ENCODE measurements around the gene HSPA12B. TPM values are rescaled to one million over a fixed set of nuclear protein-coding genes. Genes with fewer than 3 reads are reported as not detected.

HSPA12B gene
- total and polyA plus RNA-seq, 2 of the 8 experiments (the other 6 are each of a cell fraction or from before 2014, with no cell fraction given), result 2.2 to 4.3 TPM

DNA sequence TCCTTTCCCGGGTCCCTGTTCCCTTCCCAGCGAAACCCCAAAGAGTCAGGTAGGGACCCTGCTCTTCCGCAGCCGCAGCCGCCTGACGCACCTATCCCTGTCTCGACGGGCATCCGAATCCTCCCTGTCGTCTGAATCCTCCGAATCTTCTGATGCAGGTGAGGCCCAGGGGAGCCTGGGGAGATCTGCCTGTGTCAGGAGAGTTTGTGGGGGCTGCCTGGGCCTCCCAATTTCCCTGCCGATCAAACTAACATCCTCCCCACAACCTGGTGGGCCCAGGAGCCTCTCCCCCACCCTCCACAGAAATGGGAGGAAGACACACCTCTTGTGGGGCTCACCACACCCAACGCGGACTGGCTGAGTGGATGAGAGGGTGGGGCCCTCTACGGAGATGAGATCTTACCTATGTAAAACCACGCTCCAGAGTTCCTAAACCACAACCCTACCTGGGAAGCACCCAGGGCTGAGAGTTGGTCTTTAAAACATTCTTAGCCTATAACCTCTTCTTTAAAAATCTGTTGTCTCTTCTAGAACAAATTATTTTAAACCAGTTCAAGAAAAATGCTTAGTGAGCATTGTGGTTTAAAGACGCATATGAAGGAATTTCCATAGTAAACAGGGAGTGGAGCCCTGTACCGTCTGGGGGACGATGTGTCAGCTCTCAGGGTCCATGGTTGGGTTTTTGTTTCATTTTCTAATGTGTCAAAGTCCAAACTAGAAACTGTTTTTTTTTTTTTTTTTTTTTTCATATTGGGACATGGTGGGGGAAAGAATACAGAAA is 65.3 kb downstream of the HSPA12B start:
- FAIRE-seq, result no peak

More for the DNA sequence above, 65.3 kb downstream of the HSPA12B start:
- H2BK20ac ChIP-seq (ENCODE audit: low read length), result no peak overlapping the region
- H3K4me3 ChIP-seq (ENCODE audit: extremely low read depth in 1 of 4, insufficient read depth in 2 of 4, low read depth in 3 of 4, low read length in 4 of 4), result peak overlapping the region in 1 of 4 experiments; percentile 85; a peak in 1 of 8 replicates
- H3K79me1 ChIP-seq (ENCODE audit: low read depth, low read length), result no peaks in the 10 kb centered on the region; the same call in 1 of the 2 replicates
- H2AK5ac ChIP-seq (ENCODE audit: low read depth, low read length), result no peak overlapping the region; the same call in 1 of the 2 replicates
- 79% methylated on average over 14 of the region's 19 CpGs; no CpG with 5 or more reads in 1 of the 2 experiments for WGBS, 2 experiments (ENCODE audit: extremely low coverage in 1 of 2, insufficient coverage in 1 of 2, insufficient read length in 1 of 2, insufficient replicate concordance in 2 of 2, low coverage in 1 of 2, low lambda C conversion rate in 2 of 2, missing lambda C conversion rate in 1 of 2)
- no peak overlapping the region for H2BK120ac ChIP-seq (replicated peaks; ENCODE audit: low read depth, low read length)
- no peak overlapping the region for H2BK15ac ChIP-seq (ENCODE audit: low read length)
- POLR2A ChIA-PET (ENCODE audit: partially characterized antibody), result no interaction called here
- no peak for DNase-seq (ENCODE audit: low read depth in 1 of 2, low spot score in 2 of 2)
- H3K4me2 ChIP-seq (ENCODE audit: insufficient read depth in 1 of 2, low read depth in 2 of 2, low read length in 2 of 2), result peak overlapping the region; percentile 63 to 98; a peak in 2 of 4 replicates
- no peak overlapping the region for H4K8ac ChIP-seq (ENCODE audit: extremely low read depth, insufficient read depth, low read length)
- H3K14ac ChIP-seq (ENCODE audit: insufficient read length), result no peak overlapping the region
- no peaks in the 10 kb centered on the region; a peak in 1 of 4 replicates for H3K79me2 ChIP-seq (ENCODE audit: control insufficient read depth in 1 of 2, insufficient read depth in 2 of 2, low read length in 2 of 2)
- no peak overlapping the region for H4K5ac ChIP-seq (ENCODE audit: insufficient read length, low read depth, low read length)
- H4K91ac ChIP-seq (replicated peaks; ENCODE audit: insufficient read length, low read length), result no peak overlapping the region
- no peak overlapping the region for H2BK5ac ChIP-seq (ENCODE audit: low read depth, low read length)
- H3K23ac ChIP-seq (ENCODE audit: insufficient read length), result no peak overlapping the region
- no peak overlapping the region for H3K9ac ChIP-seq (replicated peaks in 1 of 4; ENCODE audit: extremely low read depth in 1 of 4, low read depth in 3 of 4, low read length in 3 of 4)
- H3K56ac ChIP-seq (replicated peaks; ENCODE audit: insufficient read length, low read depth, low read length), result no peak overlapping the region
- H2AFZ ChIP-seq (ENCODE audit: low read length), result no peak overlapping the region
- no peak overlapping the region for H3K4ac ChIP-seq (replicated peaks; ENCODE audit: insufficient read length, low read depth, low read length)
- TF ChIP-seq, protein P1, sequence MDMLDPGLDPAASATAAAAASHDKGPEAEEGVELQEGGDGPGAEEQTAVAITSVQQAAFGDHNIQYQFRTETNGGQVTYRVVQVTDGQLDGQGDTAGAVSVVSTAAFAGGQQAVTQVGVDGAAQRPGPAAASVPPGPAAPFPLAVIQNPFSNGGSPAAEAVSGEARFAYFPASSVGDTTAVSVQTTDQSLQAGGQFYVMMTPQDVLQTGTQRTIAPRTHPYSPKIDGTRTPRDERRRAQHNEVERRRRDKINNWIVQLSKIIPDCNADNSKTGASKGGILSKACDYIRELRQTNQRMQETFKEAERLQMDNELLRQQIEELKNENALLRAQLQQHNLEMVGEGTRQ (IDR thresholded peaks at IDR 0.05; ENCODE audit: low read length), result no peak
- TF ChIP-seq CBX5 (IDR thresholded peaks at IDR 0.05; ENCODE audit: low read depth, low read length), result no peak
- TF ChIP-seq EZH2 (IDR thresholded peaks at IDR 0.05; ENCODE audit: low read depth, low read length, severe bottlenecking), result no peak
- TF ChIP-seq EGR1 (IDR thresholded peaks at IDR 0.05; ENCODE audit: borderline replicate concordance, low read depth, low read length), result no peak
- TF ChIP-seq EP300 (IDR thresholded peaks at IDR 0.05; ENCODE audit: borderline replicate concordance in 1 of 2, low read depth in 2 of 2, low read length in 2 of 2), result no peak
- no peak for TF ChIP-seq HDAC6 (IDR thresholded peaks at IDR 0.05; ENCODE audit: low read depth, low read length)
- TF ChIP-seq, protein P2, sequence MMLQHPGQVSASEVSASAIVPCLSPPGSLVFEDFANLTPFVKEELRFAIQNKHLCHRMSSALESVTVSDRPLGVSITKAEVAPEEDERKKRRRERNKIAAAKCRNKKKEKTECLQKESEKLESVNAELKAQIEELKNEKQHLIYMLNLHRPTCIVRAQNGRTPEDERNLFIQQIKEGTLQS (IDR thresholded peaks at IDR 0.05; ENCODE audit: insufficient read depth, low read depth, low read length), result no peak
- TF ChIP-seq GABPA (IDR thresholded peaks at IDR 0.05; ENCODE audit: borderline replicate concordance, insufficient read depth, low read length), result no peak
- no peak for TF ChIP-seq SAP30 (IDR thresholded peaks at IDR 0.05; ENCODE audit: insufficient read depth, insufficient replicate concordance, low read length)
- H3K27me3 ChIP-seq (replicated peaks in 1 of 4; ENCODE audit: control insufficient read depth in 3 of 4, extremely low read depth in 1 of 4, insufficient read depth in 3 of 4, low read length in 3 of 4), result peaks cover 0 to 3% (median 0%) of the 10 kb centered on the region in 4 experiments; a peak in 1 of 7 replicates
- H2BK12ac ChIP-seq (ENCODE audit: low read depth, low read length), result peak overlapping the region; percentile 35; the same call in 1 of the 2 replicates
- peaks cover 4 to 16% (median 15%) of the 10 kb centered on the region in 4 experiments; a peak in 7 of 8 replicates for H3K36me3 ChIP-seq (ENCODE audit: control insufficient read depth in 2 of 4, insufficient read depth in 4 of 4, low read length in 3 of 4)
- H3K23me2 ChIP-seq (ENCODE audit: low read depth, low read length), result peaks cover 9% of the 10 kb centered on the region; the same call in 1 of the 2 replicates
- CTCF ChIA-PET (ENCODE audit: partially characterized antibody), result interaction anchor here (0.6 kb wide), 1 partner anchor 744 kb away, joined by 3 read pairs; no protein-coding TSS in a partner anchor
- peaks cover 5 to 35% (median 28%) of the 10 kb centered on the region in 4 experiments for H3K4me1 ChIP-seq (replicated peaks in 1 of 4; ENCODE audit: control insufficient read depth in 3 of 4, insufficient read depth in 4 of 4, low read length in 3 of 4)
- no peaks in the 10 kb centered on the region for H3K9me3 ChIP-seq (ENCODE audit: insufficient read depth in 2 of 2, low read depth in 1 of 2, low read length in 1 of 2)
- peaks cover 3% of the 10 kb centered on the region in 2 experiments for H4K20me1 ChIP-seq (replicated peaks in 1 of 2; ENCODE audit: control insufficient read depth in 1 of 2, insufficient read depth in 2 of 2, low read length in 2 of 2)
- H3K27ac ChIP-seq (ENCODE audit: low read depth, low read length), result no peak overlapping the region
- no peak overlapping the region for H3K18ac ChIP-seq (ENCODE audit: extremely low read depth, low read length)

Data from H1 (cell line).